Spleen (tissue), 11 donors: ENCODE measurements around the gene FOXE3. TPM values are rescaled to one million over a fixed set of nuclear protein-coding genes. Genes with fewer than 3 reads are reported as not detected.

ENCODE experiments used
- DNase-seq: peaks from one replicate; pipeline ENCODE4 v3.0.0-alpha.2; 2020
- H3K27ac ChIP-seq, 8 donors: fragments of 200-600 bp; sonication (generic) in 7 of 8; 1 replicate in 4 of 8; 2 replicates in 4 of 8; pipeline versions ENCODE4 v1.5.0 to v1.8.0; 2016 to 2021; ENCODE audit warnings: inconsistent platforms in 4 of 8, mild to moderate bottlenecking in 4 of 8, moderate library complexity in 1 of 8
- H3K27me3 ChIP-seq, 7 donors: fragments of 200-600 bp; sonication (generic) in 6 of 7; replicated peaks in 1 of 7; 1 replicate in 4 of 7; 2 replicates in 3 of 7; pipeline versions ENCODE4 v1.5.0 to v1.8.0; 2016 to 2021; ENCODE audit warnings: inconsistent platforms in 3 of 7, mild to moderate bottlenecking in 1 of 7
- H3K36me3 ChIP-seq, 6 donors: fragments of 200-600 bp; sonication (generic) in 5 of 6; 1 replicate in 4 of 6; 2 replicates in 2 of 6; pipeline versions ENCODE4 v1.5.0 to v1.8.0; 2016 to 2021; ENCODE audit warnings: inconsistent platforms in 2 of 6
- H3K4me1 ChIP-seq, 6 donors: fragments of 200-600 bp; sonication (generic) in 5 of 6; 1 replicate in 3 of 6; 2 replicates in 3 of 6; pipeline versions ENCODE4 v1.5.0 to v1.8.0; 2016 to 2021; ENCODE audit warnings: inconsistent platforms in 3 of 6
- H3K4me3 ChIP-seq, 8 donors: fragments of 200-600 bp; sonication (generic) in 7 of 8; 1 replicate in 4 of 8; 2 replicates in 4 of 8; pipeline versions ENCODE4 v1.5.0 to v1.8.0; 2016 to 2021; ENCODE audit warnings: inconsistent platforms in 4 of 8, mild to moderate bottlenecking in 4 of 8, moderate library complexity in 2 of 8
- H3K9me3 ChIP-seq, 8 donors: fragments of 200-600 bp; sonication (generic) in 7 of 8; 1 replicate in 4 of 8; 2 replicates in 4 of 8; pipeline versions ENCODE4 v1.5.0 to v1.8.0; 2016 to 2021; ENCODE audit warnings: inconsistent platforms in 4 of 8
- POLR2A ChIP-seq, 3 donors: fragments of 450-650 bp; IDR thresholded peaks; one replicate each; pipeline ENCODE4 v1.5.1; 2017; ENCODE audit warnings: antibody characterized with exemption in 3 of 3, mild to moderate bottlenecking in 1 of 3
- POLR2AphosphoS5 ChIP-seq, 3 donors: sonication (generic); formaldehyde crosslinking; IDR thresholded peaks; one replicate each; pipeline ENCODE4 v1.5.1; 2017; ENCODE audit warnings: antibody characterized with exemption in 3 of 3
- WGBS, 5 donors: extraction: QIAGEN DNeasy Blood & Tissue Kit in 3 of 5; methylation state at CpG; one replicate each; pipeline versions ENCODE4 v1.1.5 to v1.1.7; 2013 to 2018; 5-methylcytosine and 5-hydroxymethylcytosine counted together
- intact Hi-C: fragments of 100-400 bp; cut with DNase I; formaldehyde crosslinking; loops from one replicate; pipeline ENCODE4 v1.15.0; 2023; ENCODE audit warnings: low total_unique reads
- polyA plus RNA-seq, 3 donors: library from polyadenylated mRNA; stranded (reverse); fragments of 200-250 nt; gene quantifications; one replicate each; pipeline ENCODE4 v1.2.1, GENCODE V29; 2013
- total RNA-seq, 7 donors: library from RNA; depleted of rRNA in 3 of 7; stranded (reverse); fragments of >200 nt in 3 of 7; fragmentation: NEBNext Ultra II Directional in 4 of 7; extraction: Animal tissue kit (Norgen Biotek cat#: 25700) in 4 of 7; gene quantifications; one replicate each; pipeline versions ENCODE4 v1.1.0 to v1.2.1, GENCODE V29; 2016 to 2021
- TF ChIP-seq, protein P1 (sequence below), 11 experiments: fragments of 200-600 bp in 7 of 11; fragments of 450-650 bp in 4 of 11; sonication (generic) in 4 of 11; IDR thresholded peaks in 8 of 11; conservative IDR thresholded peaks in 3 of 11; 1 replicate in 7 of 11; 2 replicates in 4 of 11; pipeline versions ENCODE4 v1.4.0 to v1.8.0; 2016 to 2021; ENCODE audit warnings: antibody characterized with exemption in 11 of 11, inconsistent platforms in 4 of 11, mild to moderate bottlenecking in 1 of 11
- donor health status: healthy with polysubstance abuse.
- donor health status: DM: no; HTN: no; CAD: no; lungs with moderate emphysema.
- donor health status: DM: no; HTN: no; CAD: no.
- donor health status: Bipolar disorder and iron deficiency.
- donor health status: healthy.
- donor health status: DM: no; HTN: no; CAD: no.
- donor health status: DM: yes; HTN: yes; CAD: no.

FOXE3 gene
- total and polyA plus RNA-seq, 10 donors: not detected

DNA sequence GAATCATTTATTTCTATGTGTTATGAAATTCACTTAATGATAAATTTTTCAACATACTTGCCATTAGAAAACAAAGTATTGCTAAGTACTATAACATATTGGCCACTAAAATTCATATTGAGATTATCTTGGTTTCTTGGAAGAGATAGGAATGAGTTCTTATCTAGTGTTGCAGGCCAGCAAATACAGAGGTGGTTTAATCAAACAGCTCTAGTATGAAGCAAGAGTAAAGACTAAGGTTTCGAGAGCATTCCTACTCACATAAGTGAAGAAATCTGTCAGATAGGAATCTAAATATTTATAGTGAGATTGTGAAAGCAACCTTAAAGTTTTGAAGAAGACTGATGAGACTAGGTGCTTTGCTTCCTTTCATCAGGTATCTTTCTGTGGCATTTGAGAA, 37.9 kb upstream of the FOXE3 start:
- TF ChIP-seq, protein P1, sequence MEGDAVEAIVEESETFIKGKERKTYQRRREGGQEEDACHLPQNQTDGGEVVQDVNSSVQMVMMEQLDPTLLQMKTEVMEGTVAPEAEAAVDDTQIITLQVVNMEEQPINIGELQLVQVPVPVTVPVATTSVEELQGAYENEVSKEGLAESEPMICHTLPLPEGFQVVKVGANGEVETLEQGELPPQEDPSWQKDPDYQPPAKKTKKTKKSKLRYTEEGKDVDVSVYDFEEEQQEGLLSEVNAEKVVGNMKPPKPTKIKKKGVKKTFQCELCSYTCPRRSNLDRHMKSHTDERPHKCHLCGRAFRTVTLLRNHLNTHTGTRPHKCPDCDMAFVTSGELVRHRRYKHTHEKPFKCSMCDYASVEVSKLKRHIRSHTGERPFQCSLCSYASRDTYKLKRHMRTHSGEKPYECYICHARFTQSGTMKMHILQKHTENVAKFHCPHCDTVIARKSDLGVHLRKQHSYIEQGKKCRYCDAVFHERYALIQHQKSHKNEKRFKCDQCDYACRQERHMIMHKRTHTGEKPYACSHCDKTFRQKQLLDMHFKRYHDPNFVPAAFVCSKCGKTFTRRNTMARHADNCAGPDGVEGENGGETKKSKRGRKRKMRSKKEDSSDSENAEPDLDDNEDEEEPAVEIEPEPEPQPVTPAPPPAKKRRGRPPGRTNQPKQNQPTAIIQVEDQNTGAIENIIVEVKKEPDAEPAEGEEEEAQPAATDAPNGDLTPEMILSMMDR (IDR thresholded peaks at IDR 0.05 in 8 of 11, conservative IDR thresholded peaks at IDR 0.05 in 3 of 11): no peak
- no peak for TF ChIP-seq POLR2AphosphoS5 (IDR thresholded peaks at IDR 0.05)
- no peak for TF ChIP-seq POLR2A (IDR thresholded peaks at IDR 0.05)
- 83 to 93% (median 91%) methylated on average over 1 of the region's 1 CpG for WGBS, 5 donors
- Histone ChIP-seq H3K27me3 (no peaks in the 10 kb centered on the region), H3K4me1 (no peaks in the 10 kb centered on the region), H3K36me3 (peaks cover 0 to 100% (median 48%) of the 10 kb centered on the region in 6 donors), H3K9me3 (no peaks in the 10 kb centered on the region), H3K4me3 (no peak overlapping the region), H3K27ac (no peak overlapping the region)
- no peak for DNase-seq
- intact Hi-C loops: no loop called here

DNA sequence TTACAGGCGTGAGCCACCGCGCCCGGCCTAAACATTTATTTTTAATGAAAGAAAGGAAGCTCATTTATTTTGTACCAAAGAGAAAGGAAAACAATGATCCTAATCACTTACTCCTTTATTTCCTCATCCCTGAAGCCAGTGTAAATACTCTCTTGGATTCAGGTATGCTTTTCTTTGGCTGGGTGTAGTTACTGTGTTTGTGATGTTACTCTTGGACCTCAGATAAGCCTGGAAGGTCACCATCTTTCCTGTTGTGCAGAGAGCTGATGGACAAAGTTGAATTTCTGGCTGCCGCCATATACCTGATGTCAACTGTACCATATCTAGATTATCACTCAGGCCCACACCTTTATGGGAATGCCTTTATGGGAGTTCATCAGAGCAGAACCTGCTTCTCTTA, 35.4 kb upstream of the FOXE3 start:
- no peak for DNase-seq
- WGBS, 5 donors: 97 to 100% (median 99%) methylated on average over 5 of the region's 5 CpGs
- intact Hi-C loops: no loop called here
- H3K27ac ChIP-seq: no peak overlapping the region
- H3K4me3 ChIP-seq: no peak overlapping the region
- H3K9me3 ChIP-seq: no peaks in the 10 kb centered on the region
- H3K36me3 ChIP-seq: peaks cover 0 to 80% (median 23%) of the 10 kb centered on the region in 6 donors
- H3K4me1 ChIP-seq: no peaks in the 10 kb centered on the region
- TF ChIP-seq, protein P1 (IDR thresholded peaks at IDR 0.05 in 8 of 11, conservative IDR thresholded peaks at IDR 0.05 in 3 of 11): no peak
- no peak for TF ChIP-seq POLR2AphosphoS5 (IDR thresholded peaks at IDR 0.05)
- H3K27me3 ChIP-seq: no peaks in the 10 kb centered on the region

DNA sequence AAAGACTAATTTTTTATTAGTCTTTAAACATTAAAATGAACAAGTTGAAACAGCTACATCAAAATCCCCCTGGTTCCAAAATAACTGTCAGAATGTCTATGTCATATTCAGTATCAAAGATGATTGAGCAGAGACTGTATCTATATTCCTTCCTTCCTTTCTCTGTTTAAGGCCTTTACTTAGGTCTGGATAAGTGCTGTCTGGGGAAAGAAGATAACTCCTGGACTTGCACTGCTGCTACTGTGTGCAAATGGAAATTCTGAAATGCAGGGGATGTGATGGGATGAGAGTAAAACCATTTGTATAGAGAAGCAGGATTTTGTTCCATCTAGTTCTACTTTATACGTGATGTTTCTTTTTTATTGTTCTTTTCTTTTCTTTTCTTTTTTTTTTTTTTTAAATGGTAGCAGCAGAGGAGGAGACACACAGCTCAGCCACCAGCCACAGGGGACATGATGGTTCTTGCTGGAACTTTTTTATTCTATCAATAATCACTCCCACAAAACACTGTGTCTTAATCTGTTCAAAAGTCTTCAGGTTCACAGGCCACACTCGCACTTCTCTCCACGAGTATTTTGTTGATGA, 33.6 kb upstream of the FOXE3 start:
- intact Hi-C loops: no loop called here
- Histone ChIP-seq H3K4me1 (no peaks in the 10 kb centered on the region), H3K4me3 (no peak overlapping the region), H3K36me3 (peaks cover 0 to 62% (median 19%) of the 10 kb centered on the region in 6 donors), H3K27me3 (no peaks in the 10 kb centered on the region), H3K9me3 (no peaks in the 10 kb centered on the region), H3K27ac (no peak overlapping the region)
- DNase-seq: no peak
- WGBS, 5 donors: 87 to 93% (median 91%) methylated on average over 3 of the region's 3 CpGs
- TF ChIP-seq POLR2A (IDR thresholded peaks at IDR 0.05) (no peak), POLR2AphosphoS5 (IDR thresholded peaks at IDR 0.05) (no peak)
- TF ChIP-seq, protein P1 (IDR thresholded peaks at IDR 0.05 in 8 of 11, conservative IDR thresholded peaks at IDR 0.05 in 3 of 11): no peak

DNA sequence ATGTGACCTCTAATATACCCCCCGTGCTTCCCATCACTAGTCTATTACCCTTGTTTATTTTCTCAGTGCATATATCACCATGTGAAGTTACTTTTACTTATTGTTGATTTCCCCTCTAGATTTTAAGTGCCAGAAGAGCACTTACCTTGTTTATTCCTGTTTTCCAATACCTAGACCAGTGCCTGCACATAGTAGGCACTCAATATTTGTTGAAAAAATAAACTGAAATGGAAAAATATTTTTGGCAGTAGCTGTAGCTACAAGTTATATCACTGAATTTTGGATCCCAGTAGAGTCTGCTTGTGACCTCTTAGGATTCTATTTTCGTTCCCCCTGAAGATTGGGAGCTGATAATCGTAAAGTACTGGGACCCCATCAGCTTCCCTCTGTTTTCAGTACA, 32.0 kb upstream of the FOXE3 start:
- Histone ChIP-seq H3K4me1 (no peaks in the 10 kb centered on the region), H3K27ac (no peak overlapping the region), H3K4me3 (no peak overlapping the region), H3K9me3 (no peaks in the 10 kb centered on the region), H3K36me3 (peaks cover 0 to 46% (median 11%) of the 10 kb centered on the region in 6 donors), H3K27me3 (no peaks in the 10 kb centered on the region)
- no peak for DNase-seq
- 94 to 99% (median 96%) methylated on average over 3 of the region's 3 CpGs for WGBS, 5 donors
- TF ChIP-seq POLR2A (IDR thresholded peaks at IDR 0.05) (no peak), POLR2AphosphoS5 (IDR thresholded peaks at IDR 0.05) (no peak)
- TF ChIP-seq, protein P1 (IDR thresholded peaks at IDR 0.05 in 8 of 11, conservative IDR thresholded peaks at IDR 0.05 in 3 of 11): no peak
- intact Hi-C loops: no loop called here
